ENCODE data around the gene SLC35E1. TPM values are rescaled to one million over a fixed set of nuclear protein-coding genes. Genes with fewer than 3 reads are reported as not detected.
A peak's percentile ranks its signal among the peaks of the same experiment; 100 is the strongest.

SLC35E1 gene
- total RNA-seq, 1 experiment from 2014 or later, result 35.8 TPM

GRCh38 chr19:16601378-16602052 is 29.3 kb upstream of the SLC35E1 start:
- Histone ChIP-seq H2BK15ac (ENCODE audit: low read depth, low read length) (no peak overlapping the region), H2BK12ac (ENCODE audit: insufficient read length, low read depth, low read length) (no peak overlapping the region), H3K23me2 (ENCODE audit: insufficient read length, low read depth, low read length, poor library complexity, severe bottlenecking) (no peaks in the 10 kb centered on the region), H3T11ph (ENCODE audit: low read length) (no peak overlapping the region), H3K14ac (ENCODE audit: insufficient read depth, low read length) (no peak overlapping the region; the same call in 1 of the 2 replicates), H3K79me1 (ENCODE audit: insufficient read depth, low read depth, low read length, poor library complexity, severe bottlenecking) (peaks cover 10% of the 10 kb centered on the region), H2AK5ac (ENCODE audit: insufficient read length, low read length) (no peak overlapping the region), H2BK20ac (ENCODE audit: low read depth, low read length, poor library complexity, severe bottlenecking) (no peak overlapping the region), H2BK120ac (ENCODE audit: low read depth, low read length, poor library complexity, severe bottlenecking) (no peak overlapping the region), H4K8ac (replicated peaks; ENCODE audit: insufficient read length, low read depth, low read length) (no peak overlapping the region), H2BK5ac (ENCODE audit: insufficient read length, low read length) (no peak overlapping the region), H3K9ac (ENCODE audit: extremely low read depth, insufficient read length, low read length) (no peak overlapping the region), H3K27ac (ENCODE audit: insufficient read length, low read depth, low read length) (no peak overlapping the region), H3K18ac (ENCODE audit: insufficient read length, low read depth, low read length) (no peak overlapping the region), H3K4me1 (ENCODE audit: insufficient read depth, low read length) (no peaks in the 10 kb centered on the region), H3K56ac (ENCODE audit: insufficient read length, low read depth, low read length) (no peak overlapping the region), H2AFZ (ENCODE audit: low read length) (no peak overlapping the region), H3K23ac (ENCODE audit: insufficient read length, low read depth, low read length) (no peak overlapping the region), H3K79me2 (ENCODE audit: insufficient read depth, low read length) (peaks cover 14% of the 10 kb centered on the region; the same call in 1 of the 2 replicates), H3K9me3 (ENCODE audit: control insufficient read depth, low read depth, low read length) (no peaks in the 10 kb centered on the region), H3K27me3 (ENCODE audit: insufficient read depth, low read length) (no peaks in the 10 kb centered on the region), H4K5ac (ENCODE audit: insufficient read length, low read depth, low read length) (no peak overlapping the region), H4K91ac (ENCODE audit: insufficient read length, low read depth, low read length) (no peak overlapping the region), H3K4me2 (ENCODE audit: insufficient read depth, insufficient read length, low read length) (no peak overlapping the region), H4K20me1 (ENCODE audit: control insufficient read depth, insufficient read depth, insufficient read length) (no peaks in the 10 kb centered on the region), H3K4ac (ENCODE audit: low read depth, low read length) (no peak overlapping the region)
- peak overlapping the region in 1 of 3 experiments; percentile 49; a peak in 2 of 7 replicates for H3K27ac Mint-ChIP-seq
- no peak for DNase-seq
- no CpG with 5 or more reads among the region's 20 CpGs for WGBS (ENCODE audit: extremely low coverage, insufficient read length, low lambda C conversion rate)
- TF ChIP-seq CTCF (conservative IDR thresholded peaks at IDR 0.05), result no peak
- H3K36me3 Mint-ChIP-seq (ENCODE audit: insufficient read depth in 1 of 3, low read depth in 3 of 3), result no peaks in the 10 kb centered on the region
- H3K4me1 Mint-ChIP-seq, result peaks cover 0 to 6% of the 10 kb centered on the region in 2 experiments; a peak in 3 of 4 replicates
- H3K27me3 Mint-ChIP-seq (ENCODE audit: low read depth), result no peaks in the 10 kb centered on the region
- no peaks in the 10 kb centered on the region for H3K9me3 Mint-ChIP-seq
- no peak overlapping the region for H3K4me3 Mint-ChIP-seq
